ENCODE data around the gene EIF2A.

The EIF2A gene

GRCh38 chr3:150603153-150603979 is 56.8 kb downstream of the EIF2A start, which contains the start of gene SELENOT:
Gene SELENOT, plus strand, starts transcription at chr3:150603321. Its CDS starts 42 bp downstream, at chr3:150603363.
- TF ChIP-seq, protein P1, sequence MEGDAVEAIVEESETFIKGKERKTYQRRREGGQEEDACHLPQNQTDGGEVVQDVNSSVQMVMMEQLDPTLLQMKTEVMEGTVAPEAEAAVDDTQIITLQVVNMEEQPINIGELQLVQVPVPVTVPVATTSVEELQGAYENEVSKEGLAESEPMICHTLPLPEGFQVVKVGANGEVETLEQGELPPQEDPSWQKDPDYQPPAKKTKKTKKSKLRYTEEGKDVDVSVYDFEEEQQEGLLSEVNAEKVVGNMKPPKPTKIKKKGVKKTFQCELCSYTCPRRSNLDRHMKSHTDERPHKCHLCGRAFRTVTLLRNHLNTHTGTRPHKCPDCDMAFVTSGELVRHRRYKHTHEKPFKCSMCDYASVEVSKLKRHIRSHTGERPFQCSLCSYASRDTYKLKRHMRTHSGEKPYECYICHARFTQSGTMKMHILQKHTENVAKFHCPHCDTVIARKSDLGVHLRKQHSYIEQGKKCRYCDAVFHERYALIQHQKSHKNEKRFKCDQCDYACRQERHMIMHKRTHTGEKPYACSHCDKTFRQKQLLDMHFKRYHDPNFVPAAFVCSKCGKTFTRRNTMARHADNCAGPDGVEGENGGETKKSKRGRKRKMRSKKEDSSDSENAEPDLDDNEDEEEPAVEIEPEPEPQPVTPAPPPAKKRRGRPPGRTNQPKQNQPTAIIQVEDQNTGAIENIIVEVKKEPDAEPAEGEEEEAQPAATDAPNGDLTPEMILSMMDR (IDR thresholded peaks at IDR 0.05; ENCODE audit: extremely low read depth, insufficient read depth, missing control alignments), result peak; percentile 4
- DNase-seq (ENCODE audit: low spot score), result peak; percentile 91
- in situ Hi-C loops (cut with MboI; ENCODE audit: low pct_unique_long_range_greater_than_20kb, low sequenced_read_pairs, unreplicated experiment), result no loop called here

DNA sequence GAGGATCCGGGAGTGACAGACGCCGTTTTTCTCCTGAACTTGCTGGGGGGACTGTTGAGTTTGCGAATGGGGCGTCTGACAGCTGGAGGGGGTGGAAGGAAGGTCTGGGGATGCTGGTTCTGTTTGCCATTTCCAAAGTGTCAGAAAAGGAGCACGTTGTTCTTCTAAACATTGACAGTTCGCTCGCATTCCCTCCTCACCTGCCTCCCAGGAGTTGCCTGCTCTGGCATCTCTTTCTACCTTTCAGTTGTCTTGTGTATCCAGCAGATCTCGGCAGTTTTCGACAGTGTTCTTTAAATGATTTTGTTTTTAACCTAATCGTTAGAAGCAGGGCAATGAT is 57.4 kb downstream of the EIF2A start:
- DNase-seq (ENCODE audit: low spot score), result no peak
- in situ Hi-C loops (cut with MboI; ENCODE audit: low pct_unique_long_range_greater_than_20kb, low sequenced_read_pairs, unreplicated experiment), result no loop called here
- TF ChIP-seq, protein P1 (IDR thresholded peaks at IDR 0.05; ENCODE audit: extremely low read depth, insufficient read depth, missing control alignments), result no peak

- in situ Hi-C loops (cut with MboI; ENCODE audit: low pct_unique_long_range_greater_than_20kb, low sequenced_read_pairs, unreplicated experiment), result no loop called here
- DNase-seq (ENCODE audit: low spot score), result no peak
- TF ChIP-seq, protein P1 (IDR thresholded peaks at IDR 0.05; ENCODE audit: extremely low read depth, insufficient read depth, missing control alignments), result no peak
Measured at GRCh38 chr3:150605998-150606641, 59.5 kb downstream of the EIF2A start.

GRCh38 chr3:150607267-150608065 is 60.9 kb downstream of the EIF2A start:
- TF ChIP-seq, protein P1 (IDR thresholded peaks at IDR 0.05; ENCODE audit: extremely low read depth, insufficient read depth, missing control alignments), result no peak
- no peak for DNase-seq (ENCODE audit: low spot score)
- in situ Hi-C loops (cut with MboI; ENCODE audit: low pct_unique_long_range_greater_than_20kb, low sequenced_read_pairs, unreplicated experiment), result no loop called here

DNA sequence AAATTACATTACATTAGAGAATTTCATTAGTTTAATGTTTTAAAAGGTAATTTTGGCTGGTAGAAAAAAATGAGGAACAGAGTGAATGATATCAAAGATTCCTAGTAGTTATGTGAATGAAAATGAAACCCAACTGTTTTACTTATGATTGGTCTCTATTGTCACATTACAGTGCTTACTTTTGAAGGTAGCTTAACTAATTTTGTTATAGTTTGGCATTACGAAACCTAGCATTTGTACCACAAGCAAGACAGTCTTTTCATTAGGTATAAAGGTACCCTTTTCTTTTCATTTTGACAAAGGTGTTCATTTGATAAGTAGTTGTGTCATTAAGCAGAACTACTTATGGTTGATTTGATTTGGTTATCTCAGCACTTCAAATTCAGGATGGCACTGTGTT is 63.4 kb downstream of the EIF2A start:
- TF ChIP-seq, protein P1 (IDR thresholded peaks at IDR 0.05; ENCODE audit: extremely low read depth, insufficient read depth, missing control alignments), result no peak
- in situ Hi-C loops (cut with MboI; ENCODE audit: low pct_unique_long_range_greater_than_20kb, low sequenced_read_pairs, unreplicated experiment), result no loop called here
- DNase-seq (ENCODE audit: low spot score), result peak; percentile 41

DNA sequence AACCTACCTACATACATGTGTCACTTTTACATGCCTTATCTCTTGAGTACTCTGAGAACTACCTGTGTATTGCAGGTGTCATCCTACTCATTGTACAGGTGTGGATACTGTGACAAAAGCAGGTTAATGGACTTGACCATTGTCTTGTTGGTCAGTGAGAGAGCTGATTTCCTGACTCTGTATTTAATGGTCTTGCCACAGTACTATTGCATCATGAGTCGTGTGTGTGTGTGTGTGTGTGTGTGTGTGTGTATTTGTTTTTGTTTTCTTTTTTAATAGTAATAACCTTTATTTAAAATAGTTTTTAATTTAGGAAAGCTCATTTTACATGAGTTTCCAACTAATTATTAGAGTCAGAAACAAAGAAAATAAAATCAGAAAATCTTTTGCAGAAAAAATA is 64.2 kb downstream of the EIF2A start:
- in situ Hi-C loops (cut with MboI; ENCODE audit: low pct_unique_long_range_greater_than_20kb, low sequenced_read_pairs, unreplicated experiment), result no loop called here
- TF ChIP-seq, protein P1 (IDR thresholded peaks at IDR 0.05; ENCODE audit: extremely low read depth, insufficient read depth, missing control alignments), result no peak
- DNase-seq (ENCODE audit: low spot score), result no peak
